GM12878 (cell line): ENCODE measurements around the gene SLC25A42.
"Not testable (repeated sequence)": the region's sequence is repeated elsewhere in the genome, so short reads cannot be mapped to it uniquely, and the experiment has no call there.

Source experiments
- CTCF ChIP-seq, 3 experiments: IDR thresholded peaks in 2 of 3; conservative IDR thresholded peaks in 1 of 3; 2 replicates each; pipeline ENCODE4 v1.5.1; 2011; ENCODE audit warnings: low read depth in 3 of 3, low read length in 3 of 3, mild to moderate bottlenecking in 3 of 3, control low read depth in 2 of 3, moderate library complexity in 2 of 3, inconsistent platforms in 1 of 3, mixed read lengths in 1 of 3; ENCODE audit not compliant: control insufficient read depth in 2 of 3, insufficient read depth in 1 of 3; ENCODE audit errors: extremely low read depth in 1 of 3
- EZH2 ChIP-seq: IDR thresholded peaks from 2 replicates; pipeline ENCODE4 v1.6.1; 2012; ENCODE audit warnings: low read depth, mild to moderate bottlenecking, control low read depth, inconsistent platforms, low read length, borderline replicate concordance; ENCODE audit not compliant: control insufficient read depth
- FOXM1 ChIP-seq: IDR thresholded peaks from 2 replicates; pipeline ENCODE4 v1.6.1; 2012; ENCODE audit warnings: low read depth, mild to moderate bottlenecking, inconsistent platforms, low read length, moderate library complexity
- TAF1 ChIP-seq: IDR thresholded peaks from 2 replicates; pipeline ENCODE4 v1.6.1; 2011; ENCODE audit warnings: mild to moderate bottlenecking, low read depth, low read length, borderline replicate concordance
- TF ChIP-seq, protein P1 (sequence below): IDR thresholded peaks from 2 replicates; pipeline ENCODE4 v1.6.1; 2012; ENCODE audit warnings: improper control_type of control experiment, low read depth, low read length; ENCODE audit not compliant: insufficient replicate concordance

DNA sequence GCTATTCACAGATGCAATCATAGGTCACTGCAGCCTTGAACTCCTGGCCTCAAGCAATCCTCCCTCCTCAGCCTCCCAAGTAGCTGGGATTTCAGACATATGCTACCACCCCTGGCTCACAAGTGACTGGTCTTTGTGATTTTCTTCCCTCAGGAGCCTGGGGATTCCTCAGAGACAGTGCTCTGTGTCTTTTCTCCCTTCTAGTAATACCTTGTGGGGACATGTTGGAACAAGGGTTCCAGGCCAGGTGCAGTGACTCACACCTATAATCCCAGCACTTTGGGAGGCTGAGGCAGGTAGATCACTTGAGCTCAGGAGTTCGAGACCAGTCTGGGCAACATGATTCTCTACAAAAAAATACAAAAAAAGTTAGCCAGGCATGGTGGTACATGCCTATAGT, 40.4 kb upstream of the SLC25A42 start:
- TF ChIP-seq, protein P1, sequence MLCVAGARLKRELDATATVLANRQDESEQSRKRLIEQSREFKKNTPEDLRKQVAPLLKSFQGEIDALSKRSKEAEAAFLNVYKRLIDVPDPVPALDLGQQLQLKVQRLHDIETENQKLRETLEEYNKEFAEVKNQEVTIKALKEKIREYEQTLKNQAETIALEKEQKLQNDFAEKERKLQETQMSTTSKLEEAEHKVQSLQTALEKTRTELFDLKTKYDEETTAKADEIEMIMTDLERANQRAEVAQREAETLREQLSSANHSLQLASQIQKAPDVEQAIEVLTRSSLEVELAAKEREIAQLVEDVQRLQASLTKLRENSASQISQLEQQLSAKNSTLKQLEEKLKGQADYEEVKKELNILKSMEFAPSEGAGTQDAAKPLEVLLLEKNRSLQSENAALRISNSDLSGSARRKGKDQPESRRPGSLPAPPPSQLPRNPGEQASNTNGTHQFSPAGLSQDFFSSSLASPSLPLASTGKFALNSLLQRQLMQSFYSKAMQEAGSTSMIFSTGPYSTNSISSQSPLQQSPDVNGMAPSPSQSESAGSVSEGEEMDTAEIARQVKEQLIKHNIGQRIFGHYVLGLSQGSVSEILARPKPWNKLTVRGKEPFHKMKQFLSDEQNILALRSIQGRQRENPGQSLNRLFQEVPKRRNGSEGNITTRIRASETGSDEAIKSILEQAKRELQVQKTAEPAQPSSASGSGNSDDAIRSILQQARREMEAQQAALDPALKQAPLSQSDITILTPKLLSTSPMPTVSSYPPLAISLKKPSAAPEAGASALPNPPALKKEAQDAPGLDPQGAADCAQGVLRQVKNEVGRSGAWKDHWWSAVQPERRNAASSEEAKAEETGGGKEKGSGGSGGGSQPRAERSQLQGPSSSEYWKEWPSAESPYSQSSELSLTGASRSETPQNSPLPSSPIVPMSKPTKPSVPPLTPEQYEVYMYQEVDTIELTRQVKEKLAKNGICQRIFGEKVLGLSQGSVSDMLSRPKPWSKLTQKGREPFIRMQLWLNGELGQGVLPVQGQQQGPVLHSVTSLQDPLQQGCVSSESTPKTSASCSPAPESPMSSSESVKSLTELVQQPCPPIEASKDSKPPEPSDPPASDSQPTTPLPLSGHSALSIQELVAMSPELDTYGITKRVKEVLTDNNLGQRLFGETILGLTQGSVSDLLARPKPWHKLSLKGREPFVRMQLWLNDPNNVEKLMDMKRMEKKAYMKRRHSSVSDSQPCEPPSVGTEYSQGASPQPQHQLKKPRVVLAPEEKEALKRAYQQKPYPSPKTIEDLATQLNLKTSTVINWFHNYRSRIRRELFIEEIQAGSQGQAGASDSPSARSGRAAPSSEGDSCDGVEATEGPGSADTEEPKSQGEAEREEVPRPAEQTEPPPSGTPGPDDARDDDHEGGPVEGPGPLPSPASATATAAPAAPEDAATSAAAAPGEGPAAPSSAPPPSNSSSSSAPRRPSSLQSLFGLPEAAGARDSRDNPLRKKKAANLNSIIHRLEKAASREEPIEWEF, result not testable (repeated sequence)
- TF ChIP-seq TAF1; FOXM1; CTCF (IDR thresholded peaks at IDR 0.05 in 2 of 3, conservative IDR thresholded peaks at IDR 0.05 in 1 of 3; ENCODE audit: control insufficient read depth in 2 of 3, extremely low read depth in 1 of 3, insufficient read depth in 1 of 3, low read depth in 3 of 3, low read length in 3 of 3); EZH2: not testable (repeated sequence)
